HG03558 (cell line): ENCODE results near the gene CNTNAP2.

Experiments
- ATAC-seq: cut with Tn5 transposase; IDR thresholded peaks from one replicate; pipeline ENCODE4 v1.9.1; 2021; ENCODE audit warnings: moderate number of reproducible peaks; ENCODE audit not compliant: unreplicated experiment; ENCODE audit errors: extremely low read depth

Gene CNTNAP2

GRCh38 chr7:147639751-147640150, 1523.2 kb downstream of the CNTNAP2 start:
- ATAC-seq: no peak

GRCh38 chr7:147640821-147641220, 1524.2 kb downstream of the CNTNAP2 start:
- ATAC-seq: no peak

GRCh38 chr7:147646568-147646967, 1530.0 kb downstream of the CNTNAP2 start:
- no peak for ATAC-seq

- no peak for ATAC-seq
Observed at GRCh38 chr7:147650991-147651390, 1534.4 kb downstream of the CNTNAP2 start.

- ATAC-seq: no peak
Observed at GRCh38 chr7:147651601-147652000, 1535.0 kb downstream of the CNTNAP2 start.

- ATAC-seq: no peak
Observed at GRCh38 chr7:147653456-147653855, 1536.9 kb downstream of the CNTNAP2 start.

GRCh38 chr7:147658392-147658967, 1541.9 kb downstream of the CNTNAP2 start:
- no peak for ATAC-seq

GRCh38 chr7:147659036-147659995, 1542.7 kb downstream of the CNTNAP2 start:
- no peak for ATAC-seq

- ATAC-seq: no peak
Observed at GRCh38 chr7:147664541-147664940, 1547.9 kb downstream of the CNTNAP2 start.

- no peak for ATAC-seq
Observed at GRCh38 chr7:147670759-147671158, 1554.2 kb downstream of the CNTNAP2 start.

- ATAC-seq: no peak
Observed at GRCh38 chr7:147674705-147675104, 1558.1 kb downstream of the CNTNAP2 start.

- no peak for ATAC-seq
Observed at GRCh38 chr7:147678943-147679342, 1562.3 kb downstream of the CNTNAP2 start.

- no peak for ATAC-seq
Observed at GRCh38 chr7:147681530-147681929, 1564.9 kb downstream of the CNTNAP2 start.

- no peak for ATAC-seq
Observed at GRCh38 chr7:147700702-147701101, 1584.1 kb downstream of the CNTNAP2 start.

- no peak for ATAC-seq
Observed at GRCh38 chr7:147707926-147708325, 1591.3 kb downstream of the CNTNAP2 start.

GRCh38 chr7:147708871-147709270, 1592.3 kb downstream of the CNTNAP2 start:
- no peak for ATAC-seq

GRCh38 chr7:147711447-147711846, 1594.8 kb downstream of the CNTNAP2 start:
- no peak for ATAC-seq

GRCh38 chr7:147721962-147722830, 1605.6 kb downstream of the CNTNAP2 start:
- ATAC-seq: no peak

- no peak for ATAC-seq
Observed at GRCh38 chr7:147723536-147723935, 1606.9 kb downstream of the CNTNAP2 start.

- no peak for ATAC-seq
Observed at GRCh38 chr7:147731311-147731710, 1614.7 kb downstream of the CNTNAP2 start.
